Stomach smooth muscle (tissue), 2 donors: ENCODE results near the gene YIPF2.

ENCODE experiments used
- H3K27ac ChIP-seq: one replicate; pipeline ENCODE4 v1.7.0; 2013; ENCODE audit warnings: mild to moderate bottlenecking, low read length, inconsistent platforms
- H3K27me3 ChIP-seq, 2 donors: one replicate each; pipeline ENCODE4 v1.7.0; 2013; ENCODE audit warnings: low read length in 2 of 2; ENCODE audit not compliant: insufficient read depth in 2 of 2, control insufficient read depth in 1 of 2
- H3K36me3 ChIP-seq, 2 donors: one replicate each; pipeline ENCODE4 v1.7.0; 2013; ENCODE audit warnings: low read length in 2 of 2; ENCODE audit not compliant: control insufficient read depth in 2 of 2, insufficient read depth in 2 of 2
- H3K4me1 ChIP-seq: one replicate; pipeline ENCODE4 v1.7.0; 2013; ENCODE audit warnings: low read length; ENCODE audit not compliant: control insufficient read depth, insufficient read depth
- H3K4me3 ChIP-seq, 2 donors: one replicate each; pipeline ENCODE4 v1.7.0; 2013; ENCODE audit warnings: low read length in 2 of 2
- H3K9ac ChIP-seq, 2 donors: one replicate each; pipeline ENCODE4 v1.7.0; 2013; ENCODE audit warnings: low read length in 2 of 2, mild to moderate bottlenecking in 1 of 2
- H3K9me3 ChIP-seq, 2 donors: one replicate each; pipeline ENCODE4 v1.7.0; 2013; ENCODE audit warnings: low read length in 2 of 2; ENCODE audit not compliant: control insufficient read depth in 2 of 2
- donor health status: healthy.
- donor health status: Pancreatic carcinoma.

Gene YIPF2

DNA sequence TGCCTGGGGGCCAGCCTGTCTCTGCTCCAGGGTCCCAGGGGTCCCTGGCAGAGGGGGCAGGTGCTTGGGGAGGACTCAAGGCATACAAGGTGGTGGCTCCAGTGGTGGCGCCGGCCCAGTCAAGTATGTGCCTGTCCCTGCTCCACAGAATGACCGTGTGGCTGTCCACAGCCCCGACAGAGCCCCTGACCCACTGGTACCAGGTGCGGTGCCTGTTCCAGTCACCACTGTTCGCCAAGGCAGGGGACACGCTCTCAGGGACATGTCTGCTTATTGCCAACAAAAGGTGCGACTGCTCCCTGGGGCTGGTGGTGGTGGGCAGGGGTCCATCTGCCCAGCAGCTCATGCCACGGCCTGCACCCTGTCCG is 8.2 kb downstream of the YIPF2 start:
- H3K9me3 ChIP-seq = no peaks in the 10 kb centered on the region
- no peaks in the 10 kb centered on the region for H3K4me1 ChIP-seq
- no peak overlapping the region for H3K9ac ChIP-seq
- peaks cover 22 to 42% of the 10 kb centered on the region in 2 donors for H3K36me3 ChIP-seq
- H3K27ac ChIP-seq = no peak overlapping the region
- no peaks in the 10 kb centered on the region for H3K27me3 ChIP-seq
- no peak overlapping the region for H3K4me3 ChIP-seq

DNA sequence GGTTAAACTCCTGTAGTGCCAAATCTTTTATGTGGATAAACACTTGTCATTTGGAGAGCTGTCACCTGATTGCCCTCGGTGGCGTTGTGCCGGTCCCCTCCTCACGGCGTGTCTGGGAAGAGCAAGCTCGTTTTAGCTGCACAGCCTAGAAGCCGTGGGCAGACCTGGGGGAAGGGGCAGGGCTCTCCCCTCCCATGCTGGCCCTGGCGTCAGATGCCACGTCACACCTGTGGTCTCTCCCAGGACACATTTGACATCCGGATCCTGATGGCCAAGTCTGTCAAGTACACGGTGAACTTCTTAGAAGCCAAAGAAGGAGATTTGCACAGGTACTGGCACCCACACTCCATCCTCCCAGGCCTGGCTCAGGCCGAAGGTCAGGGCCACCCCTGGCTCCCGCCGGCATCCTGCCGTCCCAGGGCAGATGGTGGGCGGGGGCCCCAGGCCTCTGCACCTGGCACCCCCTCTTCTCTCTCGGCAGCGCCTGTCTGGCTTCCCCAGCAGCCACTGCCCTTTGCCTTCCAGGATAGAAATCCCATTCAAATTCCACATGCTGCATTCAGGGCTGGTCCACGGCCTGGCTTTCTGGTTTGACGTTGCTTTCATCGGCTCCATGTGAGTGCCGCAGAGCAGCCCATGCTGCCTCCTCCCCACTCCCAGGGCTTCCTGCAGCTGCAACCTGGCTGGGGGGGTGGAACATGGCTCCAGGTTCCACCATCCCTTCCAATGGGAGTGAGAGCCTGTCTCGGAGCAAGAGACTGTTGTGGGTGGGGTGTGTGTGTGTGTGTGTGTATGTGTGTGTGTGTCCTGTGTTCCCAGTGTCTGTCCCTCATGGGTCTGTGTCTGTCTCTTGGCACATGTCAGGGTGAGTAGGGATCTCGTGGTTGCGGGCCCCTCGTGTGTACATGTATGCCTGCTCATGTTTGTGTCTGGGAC is 8.8 kb downstream of the YIPF2 start:
- no peaks in the 10 kb centered on the region for H3K9me3 ChIP-seq
- peaks cover 2% of the 10 kb centered on the region for H3K4me1 ChIP-seq
- H3K4me3 ChIP-seq = no peak overlapping the region
- H3K9ac ChIP-seq = no peak overlapping the region
- no peaks in the 10 kb centered on the region for H3K27me3 ChIP-seq
- H3K27ac ChIP-seq = no peak overlapping the region
- peaks cover 22 to 43% of the 10 kb centered on the region in 2 donors for H3K36me3 ChIP-seq

- Histone ChIP-seq H3K4me1 (peaks cover 2% of the 10 kb centered on the region), H3K4me3 (no peak overlapping the region), H3K9me3 (no peaks in the 10 kb centered on the region), H3K36me3 (peaks cover 31 to 39% of the 10 kb centered on the region in 2 donors), H3K27me3 (no peaks in the 10 kb centered on the region), H3K27ac (no peak overlapping the region), H3K9ac (no peak overlapping the region)
These were observed 10.1 kb downstream of the YIPF2 start for GRCh38 chr19:10918359-10918758.

DNA sequence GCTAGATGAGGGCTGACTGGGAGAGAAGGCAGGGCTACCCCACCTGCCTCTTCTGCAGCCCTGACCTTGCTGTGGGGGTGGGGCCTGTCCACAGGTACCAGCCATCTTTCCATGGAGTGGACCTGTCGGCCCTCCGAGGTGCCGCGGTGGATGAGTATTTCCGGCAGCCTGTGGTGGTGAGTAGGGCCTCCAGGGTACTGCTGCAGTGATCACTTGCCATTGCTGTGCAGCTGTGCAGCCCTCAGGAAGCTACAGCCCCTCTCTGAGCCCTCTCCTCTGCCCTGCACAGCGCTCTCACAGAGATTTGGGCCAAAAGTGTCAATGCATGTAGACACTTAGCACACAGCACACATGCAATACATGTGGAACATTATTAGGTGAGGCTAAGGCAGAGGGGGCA is 11.8 kb downstream of the YIPF2 start:
- H3K4me3 ChIP-seq = no peak overlapping the region
- no peak overlapping the region for H3K27ac ChIP-seq
- peaks cover 2% of the 10 kb centered on the region for H3K4me1 ChIP-seq
- H3K36me3 ChIP-seq = peaks cover 39 to 43% of the 10 kb centered on the region in 2 donors
- no peak overlapping the region for H3K9ac ChIP-seq
- no peaks in the 10 kb centered on the region for H3K9me3 ChIP-seq
- no peaks in the 10 kb centered on the region for H3K27me3 ChIP-seq

DNA sequence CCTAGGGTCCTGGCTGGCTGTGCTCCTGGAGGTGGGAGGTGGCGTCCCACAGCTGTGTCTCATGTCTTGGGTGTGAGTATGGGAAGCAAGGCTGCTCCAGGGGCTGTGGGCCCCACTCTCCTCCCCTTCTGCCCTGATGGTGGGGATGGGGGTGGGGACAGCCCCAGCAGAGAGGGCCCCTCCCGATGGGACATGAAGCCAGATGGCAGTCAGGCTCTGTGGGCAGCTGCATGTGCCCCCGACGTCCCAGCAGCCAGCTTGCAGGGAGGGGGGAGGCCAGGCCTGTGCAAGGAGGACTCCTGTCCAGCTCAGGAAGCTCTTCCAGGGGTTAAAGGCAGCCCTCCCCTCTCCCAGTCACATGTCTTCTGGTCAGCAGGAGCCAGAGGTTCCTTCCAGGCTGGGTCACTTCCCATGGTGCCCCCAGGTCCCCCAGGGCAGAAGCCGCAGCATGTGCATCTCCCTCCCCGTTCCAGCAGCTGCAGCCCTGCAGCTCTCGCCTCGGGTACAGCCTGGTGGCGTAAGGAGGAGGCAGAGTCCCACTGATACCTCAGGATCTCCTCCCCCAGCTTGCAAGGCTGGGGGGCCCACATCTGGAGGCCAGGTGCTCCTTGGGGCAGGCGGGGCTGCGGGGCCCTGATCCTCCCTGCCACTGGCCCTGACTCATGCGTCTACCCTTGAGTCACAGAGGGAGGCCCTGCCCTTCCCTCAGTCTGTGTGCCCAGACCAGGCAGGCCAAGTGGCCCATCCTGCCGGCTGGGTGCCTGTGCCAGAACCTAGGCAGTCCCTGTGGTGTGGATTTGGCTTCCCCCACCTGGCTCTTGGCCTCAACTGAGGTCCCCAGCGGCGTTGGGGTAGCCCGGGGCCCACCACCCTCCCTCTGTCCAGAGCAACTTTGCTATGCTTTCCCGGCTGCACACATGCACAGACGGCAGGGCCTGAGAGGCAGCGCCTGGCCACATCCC is 13.0 kb downstream of the YIPF2 start:
- Histone ChIP-seq H3K4me1 (peaks cover 2% of the 10 kb centered on the region), H3K27ac (no peak overlapping the region), H3K9me3 (no peaks in the 10 kb centered on the region), H3K9ac (no peak overlapping the region), H3K4me3 (no peak overlapping the region), H3K27me3 (no peaks in the 10 kb centered on the region), H3K36me3 (peaks cover 42 to 43% of the 10 kb centered on the region in 2 donors)

- Histone ChIP-seq H3K4me1 (peaks cover 2% of the 10 kb centered on the region), H3K4me3 (no peak overlapping the region), H3K27me3 (no peaks in the 10 kb centered on the region), H3K27ac (no peak overlapping the region), H3K36me3 (peaks cover 36 to 42% of the 10 kb centered on the region in 2 donors), H3K9me3 (no peaks in the 10 kb centered on the region), H3K9ac (no peak overlapping the region)
These were observed 14.6 kb downstream of the YIPF2 start for GRCh38 chr19:10913716-10914340.

GRCh38 chr19:10912619-10913018 is 15.8 kb downstream of the YIPF2 start:
- Histone ChIP-seq H3K4me1 (peaks cover 2% of the 10 kb centered on the region), H3K27ac (no peak overlapping the region), H3K9ac (no peak overlapping the region), H3K36me3 (peaks cover 41 to 47% of the 10 kb centered on the region in 2 donors), H3K9me3 (no peaks in the 10 kb centered on the region), H3K27me3 (no peaks in the 10 kb centered on the region), H3K4me3 (no peak overlapping the region)

DNA sequence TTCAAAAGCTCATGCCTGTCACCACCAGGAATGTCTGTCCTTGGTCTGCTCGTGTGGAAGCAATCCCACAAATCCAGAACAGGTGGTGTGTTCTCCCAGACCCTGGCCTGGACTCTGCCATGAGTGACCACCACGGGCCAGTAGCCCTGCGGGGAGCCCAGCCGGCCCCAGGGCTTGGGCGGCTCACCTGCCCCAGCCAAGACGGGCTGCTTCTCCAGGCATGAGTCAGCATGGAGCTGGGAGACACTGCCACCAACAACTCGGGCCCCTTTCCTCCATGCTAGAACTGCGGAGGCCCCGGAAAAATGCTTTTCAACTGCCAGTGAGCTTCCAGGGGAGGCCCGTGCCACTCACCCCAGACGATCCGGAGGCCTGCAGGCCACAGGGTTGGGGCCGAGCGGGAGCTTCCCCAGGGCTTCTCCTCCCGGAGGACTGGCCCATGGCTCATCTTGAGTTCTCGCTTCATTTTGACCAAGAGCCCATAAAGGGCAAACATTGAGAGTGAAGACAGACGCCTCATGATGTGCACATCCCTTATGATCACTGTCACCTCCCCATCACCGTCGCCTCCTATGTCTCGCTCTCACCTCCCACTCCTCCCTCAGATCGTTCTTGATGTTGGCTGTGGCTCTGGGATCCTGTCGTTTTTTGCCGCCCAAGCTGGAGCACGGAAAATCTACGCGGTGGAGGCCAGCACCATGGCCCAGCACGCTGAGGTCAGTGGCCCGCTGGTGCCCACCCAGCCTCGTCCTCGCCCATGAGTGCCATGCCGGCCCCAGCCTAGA is 16.7 kb downstream of the YIPF2 start:
- Histone ChIP-seq H3K27me3 (no peaks in the 10 kb centered on the region), H3K36me3 (peaks cover 43 to 47% of the 10 kb centered on the region in 2 donors), H3K9ac (no peak overlapping the region), H3K27ac (no peak overlapping the region), H3K4me3 (no peak overlapping the region), H3K4me1 (peaks cover 2% of the 10 kb centered on the region), H3K9me3 (no peaks in the 10 kb centered on the region)

GRCh38 chr19:10908380-10908960 is 20.0 kb downstream of the YIPF2 start:
- peaks cover 32 to 39% of the 10 kb centered on the region in 2 donors for H3K36me3 ChIP-seq
- no peaks in the 10 kb centered on the region for H3K27me3 ChIP-seq
- no peak overlapping the region for H3K27ac ChIP-seq
- H3K4me3 ChIP-seq = no peak overlapping the region
- H3K4me1 ChIP-seq = no peaks in the 10 kb centered on the region
- no peak overlapping the region for H3K9ac ChIP-seq
- H3K9me3 ChIP-seq = no peaks in the 10 kb centered on the region
